Lower lobe of right lung (tissue), 2 donors: ENCODE results near the gene SINHCAF. TPM values are rescaled to one million over a fixed set of nuclear protein-coding genes. Genes with fewer than 3 reads are reported as not detected.
"Not testable (repeated sequence)": the region's sequence is repeated elsewhere in the genome, so short reads cannot be mapped to it uniquely, and the experiment has no call there.

Experiments
- ATAC-seq, 2 donors: fragments of 200-7000 bp; cut with Tn5 transposase; one replicate each; pipeline ENCODE4 v1.9.1; 2020 to 2022; ENCODE audit warnings: mild to moderate bottlenecking in 2 of 2, moderate library complexity in 2 of 2
- DNase-seq: peaks from one replicate; pipeline ENCODE4 v3.0.0-alpha.2; 2020
- H3K27ac ChIP-seq: fragments of 200-600 bp; one replicate; pipeline ENCODE4 v1.8.0; 2022
- H3K27me3 ChIP-seq: fragments of 200-600 bp; one replicate; pipeline ENCODE4 v1.8.0; 2022; ENCODE audit warnings: low read depth
- H3K36me3 ChIP-seq: fragments of 200-600 bp; one replicate; pipeline ENCODE4 v1.8.0; 2022; ENCODE audit warnings: mild to moderate bottlenecking
- H3K4me1 ChIP-seq: fragments of 200-600 bp; one replicate; pipeline ENCODE4 v1.8.0; 2022
- H3K4me3 ChIP-seq: fragments of 200-600 bp; one replicate; pipeline ENCODE4 v1.8.0; 2022; ENCODE audit warnings: mild to moderate bottlenecking
- H3K9me3 ChIP-seq: fragments of 200-600 bp; one replicate; pipeline ENCODE4 v1.8.0; 2022
- intact Hi-C: fragments of 100-400 bp; cut with DNase I; formaldehyde crosslinking; loops from one replicate; pipeline ENCODE4 v1.11.0; 2022
- total RNA-seq: library from RNA; stranded (reverse); fragmentation: NEBNext Ultra II Directional; extraction: Animal tissue kit (Norgen Biotek cat#: 25700); gene quantifications from one replicate; pipeline ENCODE4 v1.2.1, GENCODE V29; 2021
- TF ChIP-seq, protein P1 (sequence below): fragments of 200-600 bp; IDR thresholded peaks from one replicate; pipeline ENCODE4 v1.8.0; 2022; ENCODE audit warnings: antibody characterized with exemption, mild to moderate bottlenecking
- donor health status: DM: no; HTN: yes; CAD: no; lungs with severe emphysema.

Gene SINHCAF
- total RNA-seq, 1 donor from 2014 or later = 45.2 TPM

DNA sequence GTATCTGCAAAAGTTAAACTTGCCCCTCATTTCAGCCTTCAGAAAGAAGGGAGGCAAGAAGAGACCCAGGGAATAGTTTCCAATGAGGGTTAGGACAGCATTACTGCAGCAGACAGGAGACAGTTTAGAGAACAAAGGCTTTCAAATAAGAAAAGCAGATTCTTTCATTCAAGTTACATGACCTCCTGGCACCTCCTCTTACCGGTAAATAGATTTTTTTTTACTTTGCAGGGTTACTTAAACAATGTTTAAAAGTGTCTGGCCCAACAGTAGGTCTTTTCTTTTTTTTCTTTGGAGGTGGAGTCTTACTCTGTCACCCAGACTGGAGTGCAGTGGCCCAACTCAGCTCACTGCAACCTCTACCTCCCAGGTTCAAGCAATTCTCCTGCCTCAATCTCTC is 47.1 kb downstream of the SINHCAF start:
- DNase-seq (no peak), ATAC-seq (no peak)
- TF ChIP-seq, protein P1, sequence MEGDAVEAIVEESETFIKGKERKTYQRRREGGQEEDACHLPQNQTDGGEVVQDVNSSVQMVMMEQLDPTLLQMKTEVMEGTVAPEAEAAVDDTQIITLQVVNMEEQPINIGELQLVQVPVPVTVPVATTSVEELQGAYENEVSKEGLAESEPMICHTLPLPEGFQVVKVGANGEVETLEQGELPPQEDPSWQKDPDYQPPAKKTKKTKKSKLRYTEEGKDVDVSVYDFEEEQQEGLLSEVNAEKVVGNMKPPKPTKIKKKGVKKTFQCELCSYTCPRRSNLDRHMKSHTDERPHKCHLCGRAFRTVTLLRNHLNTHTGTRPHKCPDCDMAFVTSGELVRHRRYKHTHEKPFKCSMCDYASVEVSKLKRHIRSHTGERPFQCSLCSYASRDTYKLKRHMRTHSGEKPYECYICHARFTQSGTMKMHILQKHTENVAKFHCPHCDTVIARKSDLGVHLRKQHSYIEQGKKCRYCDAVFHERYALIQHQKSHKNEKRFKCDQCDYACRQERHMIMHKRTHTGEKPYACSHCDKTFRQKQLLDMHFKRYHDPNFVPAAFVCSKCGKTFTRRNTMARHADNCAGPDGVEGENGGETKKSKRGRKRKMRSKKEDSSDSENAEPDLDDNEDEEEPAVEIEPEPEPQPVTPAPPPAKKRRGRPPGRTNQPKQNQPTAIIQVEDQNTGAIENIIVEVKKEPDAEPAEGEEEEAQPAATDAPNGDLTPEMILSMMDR = no peak
- Histone ChIP-seq H3K27ac (no peak overlapping the region), H3K4me1 (no peaks in the 10 kb centered on the region), H3K4me3 (no peak overlapping the region), H3K9me3 (no peaks in the 10 kb centered on the region), H3K36me3 (peaks cover 34% of the 10 kb centered on the region), H3K27me3 (no peaks in the 10 kb centered on the region)
- intact Hi-C loops = no loop called here

DNA sequence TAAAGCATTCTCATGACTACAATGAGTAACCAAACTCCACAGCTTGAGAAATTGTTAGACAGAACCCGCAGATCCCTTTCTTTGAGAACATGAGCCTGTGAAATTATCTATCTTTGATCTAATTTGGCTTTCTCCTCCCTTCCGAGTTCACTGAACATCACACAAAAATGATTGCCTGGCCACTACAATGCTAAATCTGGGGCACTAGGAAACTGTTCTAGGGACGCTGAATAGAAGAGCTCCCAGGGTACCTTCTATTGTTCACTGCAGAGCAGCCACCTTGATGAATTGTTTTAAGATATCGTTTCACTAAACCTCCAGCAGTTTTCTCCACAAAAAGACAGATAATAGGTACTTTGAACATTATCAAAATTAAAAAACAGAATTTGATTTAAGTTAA is 47.5 kb downstream of the SINHCAF start:
- H3K4me1 ChIP-seq = no peaks in the 10 kb centered on the region
- no peak for ATAC-seq
- no peaks in the 10 kb centered on the region for H3K9me3 ChIP-seq
- TF ChIP-seq, protein P1 = no peak
- no peak overlapping the region for H3K4me3 ChIP-seq
- H3K27me3 ChIP-seq = no peaks in the 10 kb centered on the region
- intact Hi-C loops = no loop called here
- no peak for DNase-seq
- H3K36me3 ChIP-seq = peaks cover 31% of the 10 kb centered on the region
- no peak overlapping the region for H3K27ac ChIP-seq

DNA sequence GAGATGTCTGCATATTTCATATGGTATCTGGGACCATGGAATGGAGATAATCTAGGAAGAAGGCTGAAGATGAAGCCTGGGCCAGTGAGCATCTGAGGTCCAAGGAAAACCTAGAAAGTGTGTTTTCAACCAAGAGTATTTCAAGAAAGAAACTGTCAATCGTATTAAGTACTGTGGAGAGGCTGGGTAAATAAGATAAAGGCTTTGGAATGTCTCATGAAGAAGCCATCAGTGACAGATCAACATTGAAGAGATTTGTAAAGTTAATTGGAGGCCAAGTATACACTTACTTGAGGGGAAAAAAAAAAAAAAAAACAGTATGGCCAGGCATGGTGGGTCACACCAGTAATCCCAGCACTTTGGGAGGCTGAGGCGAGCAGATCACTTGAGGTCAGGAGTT is 48.9 kb downstream of the SINHCAF start:
- intact Hi-C loops = no loop called here
- no peak for ATAC-seq
- Histone ChIP-seq H3K9me3 (no peaks in the 10 kb centered on the region), H3K36me3 (peaks cover 17% of the 10 kb centered on the region), H3K4me1 (no peaks in the 10 kb centered on the region), H3K4me3 (no peak overlapping the region), H3K27me3 (no peaks in the 10 kb centered on the region), H3K27ac (no peak overlapping the region)
- no peak for DNase-seq
- TF ChIP-seq, protein P1 = no peak

DNA sequence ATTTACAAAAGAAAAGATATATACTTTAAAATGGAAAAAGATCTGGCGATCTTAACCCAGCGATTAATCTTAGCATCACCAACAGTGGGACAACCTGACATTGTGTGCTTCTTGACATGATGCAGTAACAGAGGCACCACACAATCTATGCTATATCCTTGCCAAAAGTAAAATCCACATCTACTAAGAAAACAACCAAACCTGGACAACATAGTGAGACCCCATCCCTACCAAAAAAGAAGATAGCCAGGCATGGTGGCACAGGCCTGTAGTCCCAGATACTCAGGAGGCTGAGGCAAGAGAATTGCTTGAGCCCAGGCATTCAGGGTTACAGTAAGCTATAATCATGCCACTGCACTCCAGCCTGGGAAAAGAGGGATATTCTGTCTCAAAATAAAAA is 50.5 kb downstream of the SINHCAF start:
- ATAC-seq = no peak
- H3K36me3 ChIP-seq = peaks cover 11% of the 10 kb centered on the region
- H3K4me1 ChIP-seq = no peaks in the 10 kb centered on the region
- intact Hi-C loops = no loop called here
- H3K9me3 ChIP-seq = no peaks in the 10 kb centered on the region
- TF ChIP-seq, protein P1 = no peak
- no peak overlapping the region for H3K27ac ChIP-seq
- no peaks in the 10 kb centered on the region for H3K27me3 ChIP-seq
- no peak for DNase-seq
- H3K4me3 ChIP-seq = no peak overlapping the region

DNA sequence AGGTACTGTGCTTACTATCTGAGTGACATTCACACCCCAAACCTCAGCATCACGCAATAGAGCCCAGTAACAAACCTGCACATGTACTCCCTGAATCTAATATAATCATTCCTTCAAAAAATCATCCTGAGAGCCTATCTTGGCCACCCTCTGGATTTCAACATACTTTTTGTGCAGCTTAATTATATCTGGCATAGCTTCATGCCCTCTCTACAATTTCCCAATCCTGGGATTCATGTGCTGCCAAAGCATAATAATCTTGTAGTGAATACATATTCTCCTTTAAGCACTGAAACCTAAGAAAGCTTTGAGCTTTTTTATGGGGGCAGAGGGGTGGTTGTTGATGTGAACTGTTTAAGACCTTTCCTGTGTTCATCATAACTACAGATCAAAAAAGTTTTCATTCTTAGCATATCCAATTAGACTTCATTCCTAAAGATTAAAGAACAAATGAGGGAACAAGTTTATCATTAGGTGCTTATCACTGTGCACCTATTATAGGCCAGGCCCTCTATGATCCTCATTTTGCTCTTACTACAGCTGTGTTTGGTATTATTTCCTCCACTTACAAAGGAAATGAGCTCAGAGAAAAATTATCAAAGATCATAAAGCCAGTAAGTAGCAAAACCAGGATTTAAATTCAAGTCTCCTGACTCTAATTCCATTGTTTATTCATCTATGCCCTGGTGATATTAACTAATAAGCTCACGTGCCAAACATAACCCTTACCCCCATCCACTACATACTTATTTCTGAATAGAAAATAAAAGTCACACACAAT is 51.2 kb downstream of the SINHCAF start:
- intact Hi-C loops = no loop called here
- H3K4me3 ChIP-seq = no peak overlapping the region
- H3K36me3 ChIP-seq = peaks cover 10% of the 10 kb centered on the region
- H3K27me3 ChIP-seq = no peaks in the 10 kb centered on the region
- no peak for ATAC-seq
- H3K9me3 ChIP-seq = no peaks in the 10 kb centered on the region
- no peak for DNase-seq
- no peak overlapping the region for H3K27ac ChIP-seq
- H3K4me1 ChIP-seq = no peaks in the 10 kb centered on the region
- TF ChIP-seq, protein P1 = no peak

DNA sequence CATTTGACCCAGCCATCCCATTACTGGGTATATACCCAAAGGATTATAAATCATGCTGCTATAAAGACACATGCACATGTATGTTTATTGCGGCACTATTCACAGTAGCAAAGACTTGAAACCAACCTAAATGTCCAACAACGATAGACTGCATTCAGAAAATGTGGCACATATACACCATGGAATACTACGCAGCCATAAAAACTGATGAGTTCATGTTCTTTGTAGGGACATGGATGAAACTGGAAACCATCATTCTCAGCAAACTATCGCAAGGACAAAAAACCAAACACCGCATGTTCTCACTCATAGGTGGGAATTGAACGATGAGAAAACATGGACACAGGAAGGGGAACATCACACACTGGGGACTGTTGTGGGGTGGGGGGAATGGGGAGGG is 52.2 kb downstream of the SINHCAF start:
- intact Hi-C loops = not testable (repeated sequence)

More for the DNA sequence above, 52.2 kb downstream of the SINHCAF start:
- H3K36me3 ChIP-seq, H3K9me3 ChIP-seq, DNase-seq, H3K4me3 ChIP-seq, H3K4me1 ChIP-seq, ATAC-seq, H3K27me3 ChIP-seq, H3K27ac ChIP-seq: not testable (repeated sequence)
